ENCODE measurements around the gene MYADML2.
"Not testable (repeated sequence)": the region's sequence is repeated elsewhere in the genome, so short reads cannot be mapped to it uniquely, and the experiment has no call there.

Gene MYADML2

DNA sequence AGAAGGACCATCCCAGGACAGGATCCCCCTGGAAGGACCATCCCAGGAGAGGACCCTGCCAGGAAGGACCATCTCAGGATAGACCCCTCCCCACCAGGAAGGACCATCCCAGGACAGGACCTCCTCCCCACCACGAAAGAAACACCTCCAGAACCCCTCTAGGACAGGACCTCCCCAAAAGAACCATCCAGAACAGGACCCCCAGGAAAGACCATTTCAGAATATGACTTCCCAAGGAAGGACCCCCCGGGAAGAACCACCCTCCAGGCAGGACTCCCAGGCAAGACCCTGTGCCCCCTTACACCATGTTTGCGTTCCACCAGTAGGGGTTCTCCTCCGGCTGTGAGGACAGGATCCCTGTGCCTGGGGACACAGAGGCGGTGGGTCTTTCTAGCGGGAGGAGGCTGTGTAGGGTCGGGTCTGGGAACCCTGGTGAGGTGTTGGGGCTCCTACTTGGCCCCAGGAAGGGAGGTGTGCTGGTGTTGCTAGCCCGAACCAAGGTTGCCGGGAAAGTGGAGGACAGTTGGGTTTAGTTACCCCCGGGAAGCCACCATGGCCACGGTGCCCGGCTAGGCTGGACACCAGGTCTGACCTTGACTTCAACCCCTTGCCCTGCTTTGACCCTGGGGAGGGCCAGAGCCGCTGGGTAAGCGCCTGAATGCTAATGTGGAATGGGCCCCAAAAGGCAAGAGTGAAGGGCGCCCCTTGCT is 11.8 kb upstream of the MYADML2 start:
- no peak for DNase-seq

DNA sequence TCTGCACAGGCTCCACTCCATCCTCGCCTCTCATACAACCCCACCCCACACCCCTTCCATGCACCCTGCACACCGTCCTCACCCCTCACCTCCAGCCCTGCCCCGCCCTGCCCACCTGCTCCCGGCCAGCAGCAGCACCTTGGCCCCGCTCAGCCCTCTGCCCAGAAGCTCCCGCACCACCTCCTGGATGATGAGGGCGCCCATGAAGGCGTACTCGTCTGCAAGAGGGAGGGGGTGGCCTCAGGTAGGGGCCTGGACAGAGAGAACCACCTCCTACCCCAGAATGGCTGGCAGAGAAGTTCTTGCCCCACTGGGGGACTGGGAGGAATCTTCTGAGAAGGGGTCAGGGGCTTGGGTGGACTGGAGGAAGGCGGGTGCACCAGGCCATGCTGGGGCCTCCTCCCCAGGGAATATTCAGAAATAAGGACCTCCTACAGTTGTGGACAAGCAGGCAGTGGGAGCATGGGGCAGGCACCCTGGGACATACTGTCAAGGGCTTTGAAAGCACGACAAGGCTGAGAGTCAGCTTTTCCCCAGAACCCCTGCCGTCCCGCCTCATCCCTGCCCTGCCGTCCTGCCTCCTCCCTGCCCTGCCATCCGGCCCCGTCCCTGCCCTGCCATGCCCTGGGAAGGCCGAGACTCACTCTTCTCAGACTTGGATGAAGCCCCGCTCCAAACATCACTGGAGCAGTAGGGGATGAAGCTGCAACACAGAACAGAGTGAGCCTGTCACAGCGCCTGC is 10.8 kb upstream of the MYADML2 start:
- no peak for DNase-seq

DNA sequence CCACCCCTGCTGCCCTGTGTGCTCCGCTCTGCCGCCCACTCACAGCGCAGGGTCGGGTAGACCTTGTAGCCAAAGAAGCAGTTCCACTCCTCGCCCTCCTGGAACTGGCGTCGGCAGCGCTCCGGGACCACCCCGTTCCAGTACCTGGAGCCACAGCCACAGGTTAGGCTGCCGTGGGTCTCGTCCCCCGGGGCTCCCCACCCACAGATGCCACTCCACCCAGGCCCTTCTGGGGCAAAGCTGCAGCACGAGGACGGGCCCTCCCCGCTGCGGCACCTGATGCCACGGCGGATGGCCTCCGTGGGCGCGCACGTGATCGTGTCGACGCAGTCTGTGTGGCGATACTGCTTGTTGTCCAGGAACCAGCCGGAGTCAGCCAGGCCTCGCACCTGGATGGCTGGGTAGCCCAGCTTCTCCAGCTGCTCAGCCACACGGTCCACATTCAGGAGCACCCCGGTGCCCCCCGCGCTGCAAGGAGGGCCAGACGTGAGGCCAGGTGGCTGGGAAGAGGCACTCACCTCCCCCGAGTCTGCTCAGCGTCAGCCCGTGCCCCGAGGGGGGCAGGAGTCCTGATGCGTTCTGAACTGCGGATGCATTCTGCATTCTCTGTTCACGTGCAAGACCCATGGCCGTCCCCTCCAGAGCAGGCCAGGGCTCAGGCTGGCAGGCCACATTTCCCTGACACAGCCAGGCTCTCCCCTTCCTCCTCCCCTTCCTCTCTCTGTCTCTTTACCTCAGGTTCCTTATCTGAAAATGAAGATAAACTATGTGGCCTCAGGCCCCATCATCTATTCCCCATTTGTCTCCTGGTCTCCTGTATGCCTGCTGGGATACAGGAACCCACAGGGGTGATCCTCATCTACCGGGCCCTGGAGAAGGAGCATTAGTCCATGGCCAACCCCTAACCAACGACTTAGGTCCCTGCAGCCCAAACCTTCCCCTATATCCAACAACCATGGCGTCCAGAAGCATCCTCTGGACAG is 9.9 kb upstream of the MYADML2 start:
- no peak for DNase-seq

- no peak for DNase-seq
Measured at GRCh38 chr17:81955756-81956544, 8.9 kb upstream of the MYADML2 start.

GRCh38 chr17:81955058-81955681 is 8.1 kb upstream of the MYADML2 start:
- no peak for DNase-seq

DNA sequence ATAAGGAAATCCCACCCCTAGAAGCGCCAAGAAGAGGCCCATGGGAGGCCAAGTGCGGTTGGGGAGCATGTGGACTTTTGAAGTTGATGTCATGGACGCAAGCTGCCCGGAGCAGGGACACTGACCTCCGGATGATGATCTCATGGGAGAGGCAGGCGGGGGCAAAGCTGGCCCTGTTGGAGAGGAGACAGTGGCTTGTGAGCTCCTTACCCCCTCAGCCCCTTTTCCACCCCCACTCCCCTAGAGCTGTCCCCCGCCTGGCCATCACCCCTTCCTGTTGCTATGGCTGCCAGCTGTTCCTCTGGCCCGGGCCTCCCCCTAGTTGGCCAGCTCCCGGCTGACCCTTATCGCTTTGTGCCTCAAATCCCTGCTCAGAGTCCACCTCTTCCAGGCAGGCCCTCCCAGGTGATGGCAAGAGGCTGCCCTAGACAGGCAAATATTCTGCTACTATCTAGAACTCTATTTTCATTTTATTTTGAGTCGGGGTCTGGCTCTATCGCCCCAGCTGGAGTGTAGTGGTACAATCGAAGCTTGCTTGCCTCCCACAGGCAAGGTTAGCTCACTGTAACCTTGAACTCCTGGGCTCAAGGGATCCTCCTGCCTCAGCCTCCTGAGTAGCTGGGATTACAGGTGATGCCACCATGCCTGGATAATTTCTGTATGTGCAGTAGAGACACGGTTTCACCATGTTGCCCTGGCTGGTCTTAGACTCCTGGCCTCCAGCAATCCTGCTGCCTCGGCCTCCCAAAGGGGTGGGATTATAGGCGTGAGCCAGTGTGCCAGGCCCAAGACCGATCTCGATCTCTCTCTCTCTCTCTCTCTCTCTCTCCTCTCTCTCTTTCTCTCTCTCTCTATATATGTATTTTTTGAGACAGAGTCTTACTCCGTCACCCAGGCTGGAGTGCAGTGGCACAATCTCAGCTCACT is 7.4 kb upstream of the MYADML2 start:
- no peak for DNase-seq

DNA sequence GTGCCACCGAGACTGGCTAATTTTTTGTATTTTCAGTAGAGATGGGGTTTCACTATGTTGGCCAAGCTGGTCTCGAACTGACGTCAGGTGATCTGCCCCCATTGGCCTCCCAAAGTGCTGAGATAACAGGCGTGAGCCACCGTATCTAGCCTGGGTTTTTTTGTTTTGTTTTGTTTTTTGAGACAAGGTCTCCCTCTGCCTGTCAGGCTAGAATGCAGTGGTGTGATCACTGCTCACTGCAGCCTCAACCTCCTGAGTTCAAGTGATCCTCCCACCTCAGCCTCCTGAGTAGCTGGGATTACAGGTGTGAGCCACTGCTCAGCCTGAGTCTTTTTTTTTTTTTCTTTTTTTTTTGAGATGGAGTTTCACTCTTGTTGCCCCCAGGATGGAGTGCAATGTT is 6.4 kb upstream of the MYADML2 start:
- not testable (repeated sequence) for DNase-seq

GRCh38 chr17:81952792-81953228 is 5.8 kb upstream of the MYADML2 start:
- DNase-seq: no peak

DNA sequence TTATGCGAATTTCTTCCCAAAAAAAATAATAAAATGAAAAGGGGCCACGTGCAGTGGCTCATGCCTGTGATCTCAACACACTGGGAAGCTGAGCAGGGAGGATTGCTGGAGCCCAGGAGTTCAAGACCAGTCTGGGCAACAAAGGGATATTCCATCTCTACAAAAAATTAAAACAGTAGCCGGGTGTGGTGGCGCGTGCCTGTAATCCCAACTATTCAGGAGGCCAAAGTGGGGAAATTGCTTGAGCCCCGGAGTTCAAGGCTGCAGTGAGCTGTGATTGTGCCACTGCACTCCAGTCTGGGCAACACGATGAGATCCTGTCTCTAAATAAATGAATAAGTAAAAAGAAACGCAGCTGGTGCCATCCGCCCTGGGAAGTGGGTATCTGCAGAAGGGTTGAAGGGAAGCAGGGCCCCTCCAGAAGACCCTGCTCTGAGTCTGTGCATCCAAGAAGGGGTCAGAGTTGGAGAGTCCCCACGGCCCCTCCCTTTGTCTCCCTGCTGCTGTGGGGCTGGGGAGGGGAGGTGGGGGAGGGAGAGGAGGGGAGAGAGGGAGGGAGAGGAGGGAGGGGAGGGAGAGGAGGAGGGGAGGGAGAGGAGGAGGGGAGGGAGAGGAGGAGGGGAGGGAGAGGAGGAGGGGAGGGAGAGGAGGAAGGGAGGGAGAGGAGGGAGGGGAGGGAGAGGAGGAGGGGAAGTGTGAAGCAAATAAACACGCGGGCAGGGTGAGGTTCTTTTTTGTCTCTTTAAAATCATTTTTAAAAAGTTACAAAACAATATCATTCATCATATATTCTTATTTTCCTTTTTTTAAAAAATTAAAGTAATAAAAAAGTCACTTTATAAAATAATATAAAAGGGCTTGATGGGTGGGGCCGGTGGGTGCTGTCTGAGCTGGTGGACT is 5.0 kb upstream of the MYADML2 start:
- no peak for DNase-seq

DNA sequence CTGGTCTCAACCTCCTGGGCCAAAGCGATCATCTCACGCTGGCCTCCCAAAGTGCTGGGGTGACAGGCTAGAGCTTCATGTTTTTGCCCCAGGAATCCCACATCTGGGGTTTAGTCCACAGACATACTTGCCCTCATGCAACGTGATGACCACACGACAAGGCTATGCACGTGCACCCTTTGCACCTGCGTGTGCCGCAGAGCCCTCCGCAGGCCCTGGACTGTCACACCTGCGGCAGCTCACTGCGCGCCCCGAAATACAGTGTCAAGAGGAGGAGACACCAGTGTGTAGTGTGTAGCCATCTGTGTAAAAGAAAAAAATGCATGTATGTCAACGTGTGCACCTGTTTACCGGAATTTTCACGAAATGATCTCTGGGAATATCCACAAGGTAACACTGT is 3.5 kb upstream of the MYADML2 start:
- DNase-seq: no peak

DNA sequence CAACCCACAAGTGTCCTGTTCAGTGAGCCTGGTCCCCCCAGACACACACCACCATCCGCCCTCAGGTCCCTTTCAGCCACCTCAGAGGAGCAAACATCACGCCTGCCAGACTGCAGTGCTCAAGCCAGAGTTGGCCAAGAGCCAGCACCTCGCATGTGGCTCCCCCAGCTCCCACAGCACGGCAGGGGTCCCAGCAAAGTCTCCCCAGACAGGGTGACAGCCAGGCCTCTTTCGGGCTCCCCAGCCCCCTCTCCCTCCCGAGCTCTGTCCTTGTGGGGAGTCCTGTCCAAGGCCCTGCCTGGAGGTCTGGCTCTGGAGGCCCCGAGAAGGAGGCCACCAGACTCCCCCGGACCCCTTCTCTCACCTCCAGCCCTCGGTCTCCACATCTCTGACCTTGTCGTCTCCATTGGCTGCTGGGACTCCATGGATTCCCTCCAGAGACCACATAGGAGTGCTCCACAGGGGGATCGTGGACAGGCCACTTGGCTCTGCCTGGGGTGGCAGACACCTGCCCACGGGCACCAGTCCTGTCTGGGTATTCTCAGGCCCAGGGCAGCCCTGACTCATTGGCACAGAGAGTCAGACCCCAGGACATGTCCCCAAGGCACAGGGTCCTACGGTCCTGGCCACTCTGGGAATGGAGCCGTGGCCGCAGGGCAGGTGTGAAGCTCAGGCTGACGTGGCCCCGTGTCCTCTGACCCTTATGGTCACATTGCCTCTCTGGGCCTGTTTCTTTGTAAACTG is 1.8 kb upstream of the MYADML2 start:
- no peak for DNase-seq

GRCh38 chr17:81944858-81945257 is 2.2 kb downstream of the MYADML2 start:
- no peak for DNase-seq

DNA sequence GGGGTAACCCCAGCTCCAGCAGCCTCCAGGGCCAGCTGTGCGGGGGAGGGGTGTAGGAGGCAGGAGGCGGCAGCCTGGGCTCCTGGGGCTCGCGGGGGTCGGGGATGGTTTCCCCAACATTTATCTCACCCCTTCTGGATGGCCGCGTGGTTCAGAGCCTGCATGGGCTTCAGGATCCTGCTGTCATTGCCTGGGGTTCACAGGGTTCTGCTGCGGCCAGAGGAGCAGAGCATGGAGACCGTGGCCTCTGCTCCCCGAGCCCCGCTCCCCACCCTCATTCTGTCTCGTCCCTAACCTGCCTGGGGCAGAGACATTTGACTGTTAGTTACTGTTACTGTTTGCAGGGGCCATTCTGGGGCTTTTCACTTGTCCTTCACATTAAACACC is 4.9 kb downstream of the MYADML2 start:
- no peak for DNase-seq

DNA sequence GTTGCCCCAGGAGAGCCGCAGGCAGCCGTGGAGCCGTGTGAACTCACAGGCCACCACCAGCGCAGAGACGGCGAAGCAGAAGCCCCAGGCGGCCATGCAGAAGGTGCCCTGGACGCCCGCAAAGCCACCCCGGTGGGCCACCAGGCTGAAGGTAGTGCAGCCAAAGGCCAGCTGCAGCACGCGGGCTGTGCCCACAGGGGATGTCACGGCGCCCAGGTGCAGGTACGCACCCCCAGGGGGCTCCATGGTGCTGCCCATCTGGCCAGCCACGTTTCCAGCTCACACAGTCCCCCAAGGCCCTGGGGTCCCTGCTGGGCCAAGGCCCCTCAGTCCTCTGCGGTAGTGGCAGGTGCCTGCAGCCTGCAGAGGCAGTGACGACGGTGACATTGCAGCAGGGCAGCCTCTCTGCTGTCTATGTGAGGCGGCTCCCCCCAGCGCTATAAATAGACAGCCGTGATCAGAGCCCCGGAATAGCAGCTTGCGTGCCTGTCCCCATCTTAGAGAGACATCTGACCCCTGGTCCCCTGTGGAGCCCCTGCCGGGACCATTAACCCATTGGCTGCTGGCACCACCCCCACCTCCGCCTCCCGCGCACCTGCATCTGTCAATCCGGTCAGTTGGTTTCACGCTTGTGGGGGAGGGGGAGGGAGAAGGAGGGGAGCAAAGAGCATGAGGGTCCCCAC is 5.4 kb downstream of the MYADML2 start:
- DNase-seq: no peak

GRCh38 chr17:81940538-81941483 is 6.2 kb downstream of the MYADML2 start:
- DNase-seq: no peak

DNA sequence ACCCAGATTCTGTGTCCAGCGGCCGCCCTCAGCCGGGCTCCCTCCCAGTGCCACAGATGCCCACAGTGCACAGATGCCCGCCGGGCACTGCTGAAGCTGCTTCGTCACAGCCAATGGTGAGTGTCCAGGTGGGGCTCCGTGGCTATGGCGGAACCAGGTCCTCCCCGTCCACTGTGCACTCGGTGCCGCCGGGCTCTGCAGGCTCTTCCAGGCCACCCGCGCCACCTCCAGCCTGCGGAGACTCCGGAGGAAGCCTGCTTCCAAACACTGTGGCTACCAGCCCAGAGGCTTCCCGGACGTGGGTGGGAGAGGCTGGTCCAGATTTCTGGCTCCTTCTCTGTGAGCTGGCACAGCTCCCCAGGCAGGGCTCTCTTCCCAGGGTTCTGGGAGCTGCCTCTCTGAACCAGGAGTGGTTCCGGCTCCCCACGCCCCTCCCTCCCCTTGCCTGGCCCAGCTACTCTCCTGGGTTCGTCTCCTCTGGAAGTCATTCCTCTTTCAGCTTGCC is 7.1 kb downstream of the MYADML2 start:
- no peak for DNase-seq

- no peak for DNase-seq
Measured at GRCh38 chr17:81939218-81939617, 7.8 kb downstream of the MYADML2 start.

All from DMS79 treated with DMSO at 0.1 percent for 48 hours (cell line).